ENCODE data around the gene SRGAP3.

DNA sequence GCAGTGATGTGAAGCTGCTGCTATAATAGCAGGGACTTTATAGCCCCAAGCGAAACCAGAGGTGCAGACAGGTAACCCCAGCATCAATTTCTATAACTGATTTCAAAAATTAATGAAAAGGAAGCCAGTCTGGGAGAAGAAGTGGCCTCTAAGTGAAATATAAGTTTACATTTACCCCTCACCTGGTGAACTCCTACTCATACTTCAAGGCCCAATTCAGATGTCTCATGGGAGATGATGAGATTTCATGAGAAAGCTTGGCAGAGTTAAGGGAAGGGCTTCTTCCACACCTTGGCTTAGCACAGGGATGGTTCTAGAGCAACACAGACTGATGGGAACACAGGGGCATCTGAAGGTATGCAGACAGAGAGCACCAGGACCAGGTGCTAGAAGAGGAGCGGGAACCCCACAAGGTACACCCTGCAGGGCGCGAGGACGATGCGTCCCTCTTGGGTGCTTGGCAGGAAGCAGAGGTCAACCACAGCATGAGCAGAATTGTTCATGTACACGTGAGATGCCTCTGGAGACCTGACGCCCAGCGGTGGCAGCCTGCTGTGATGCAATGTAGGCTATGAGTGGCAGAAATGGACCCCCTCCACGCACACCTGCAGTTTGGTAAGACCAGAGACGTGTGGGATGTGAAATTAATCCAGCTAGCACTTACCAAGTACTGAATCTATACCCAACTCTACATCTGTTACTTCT lies 102.9 kb downstream of the SRGAP3 start:
- peak; percentile 94 for TF ChIP-seq EP300 (IDR thresholded peaks at IDR 0.05; ENCODE audit: borderline replicate concordance)
- peak; percentile 98 for TF ChIP-seq TCF12 (IDR thresholded peaks at IDR 0.05; ENCODE audit: low read depth)
- TF ChIP-seq CREB1 (IDR thresholded peaks at IDR 0.05; ENCODE audit: low read depth) = no peak
- peak; percentile 86 for TF ChIP-seq CEBPB (IDR thresholded peaks at IDR 0.05)
- no peak for TF ChIP-seq YY1 (IDR thresholded peaks at IDR 0.05; ENCODE audit: low read depth)
- TF ChIP-seq USF1 (IDR thresholded peaks at IDR 0.05) = no peak
- TF ChIP-seq TAF1 (IDR thresholded peaks at IDR 0.05; ENCODE audit: low read depth) = no peak
- TF ChIP-seq, protein P1, sequence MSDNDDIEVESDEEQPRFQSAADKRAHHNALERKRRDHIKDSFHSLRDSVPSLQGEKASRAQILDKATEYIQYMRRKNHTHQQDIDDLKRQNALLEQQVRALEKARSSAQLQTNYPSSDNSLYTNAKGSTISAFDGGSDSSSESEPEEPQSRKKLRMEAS (IDR thresholded peaks at IDR 0.05) = peak; percentile 80
